ENCODE data around the gene THY1. TPM values are rescaled to one million over a fixed set of nuclear protein-coding genes. Genes with fewer than 3 reads are reported as not detected.

The THY1 gene
- total RNA-seq, 4 donors from 2014 or later = 13.3 to 70.1 (median 25.4) TPM

- intact Hi-C loops (cut with DNase I) = loop anchor here (1.0 kb wide), 1 partner anchor 18 kb away; no protein-coding TSS in a partner anchor
- H3K9me3 ChIP-seq = no peaks in the 10 kb centered on the region
- H3K36me3 ChIP-seq = peaks cover 0 to 4% (median 0%) of the 10 kb centered on the region in 4 donors
- H3K4me3 ChIP-seq = no peak overlapping the region
- DNase-seq (ENCODE audit: extremely low spot score) = no peak
- H3K27ac ChIP-seq (replicated peaks in 1 of 4) = peak overlapping the region; percentile 83 to 93 (median 88)
- 33% methylated on average over 8 of the region's 11 CpGs for WGBS
- peaks cover 65 to 81% (median 75%) of the 10 kb centered on the region in 4 donors for H3K4me1 ChIP-seq
- TF ChIP-seq POLR2AphosphoS5 (IDR thresholded peaks at IDR 0.05) (no peak), CTCF (IDR thresholded peaks at IDR 0.05) (no peak), POLR2A (IDR thresholded peaks at IDR 0.05; ENCODE audit: low read depth) (no peak), EP300 (IDR thresholded peaks at IDR 0.05) (no peak)
- H3K27me3 ChIP-seq = no peaks in the 10 kb centered on the region
These were observed 48.2 kb downstream of the THY1 start for GRCh38 chr11:119374632-119375336.

- Histone ChIP-seq H3K9me3 (no peaks in the 10 kb centered on the region), H3K36me3 (peaks cover 0 to 4% (median 0%) of the 10 kb centered on the region in 4 donors), H3K27ac (replicated peaks in 1 of 4) (peak overlapping the region; percentile 83 to 93 (median 88)), H3K27me3 (no peaks in the 10 kb centered on the region), H3K4me3 (no peak overlapping the region), H3K4me1 (peaks cover 73 to 86% (median 82%) of the 10 kb centered on the region in 4 donors)
- TF ChIP-seq CTCF (IDR thresholded peaks at IDR 0.05) (peak; percentile 93 to 97 (median 96)), POLR2AphosphoS5 (IDR thresholded peaks at IDR 0.05) (peak; percentile 41 to 59), POLR2A (IDR thresholded peaks at IDR 0.05; ENCODE audit: low read depth) (no peak)
- intact Hi-C loops (cut with DNase I) = loop anchor here (1.0 kb wide), 1 partner anchor 18 kb away; no protein-coding TSS in a partner anchor
- WGBS = 48% methylated on average over 5 of the region's 5 CpGs
- DNase-seq (ENCODE audit: extremely low spot score) = peak; percentile 95
These were observed 48.9 kb downstream of the THY1 start for GRCh38 chr11:119373921-119374631.

- intact Hi-C loops (cut with DNase I) = no loop called here
- peak overlapping the region in 3 of 4 donors; percentile 83 to 93 (median 89) for H3K27ac ChIP-seq (replicated peaks in 1 of 4)
- H3K27me3 ChIP-seq = no peaks in the 10 kb centered on the region
- peaks cover 0 to 4% (median 0%) of the 10 kb centered on the region in 4 donors for H3K36me3 ChIP-seq
- 78% methylated on average over 15 of the region's 23 CpGs for WGBS
- H3K4me1 ChIP-seq = peaks cover 80 to 94% (median 88%) of the 10 kb centered on the region in 4 donors
- TF ChIP-seq POLR2A (IDR thresholded peaks at IDR 0.05; ENCODE audit: low read depth) (no peak), CTCF (IDR thresholded peaks at IDR 0.05) (no peak), EP300 (IDR thresholded peaks at IDR 0.05) (no peak), POLR2AphosphoS5 (IDR thresholded peaks at IDR 0.05) (no peak)
- no peaks in the 10 kb centered on the region for H3K9me3 ChIP-seq
- H3K4me3 ChIP-seq = no peak overlapping the region
- no peak for DNase-seq (ENCODE audit: extremely low spot score)
These were observed 49.7 kb downstream of the THY1 start for GRCh38 chr11:119373059-119373920.

- 100% methylated on average over 2 of the region's 26 CpGs for WGBS
- Histone ChIP-seq H3K36me3 (peaks cover 0 to 4% (median 0%) of the 10 kb centered on the region in 4 donors), H3K4me3 (no peak overlapping the region), H3K4me1 (peaks cover 89 to 100% (median 93%) of the 10 kb centered on the region in 4 donors), H3K27me3 (no peaks in the 10 kb centered on the region), H3K9me3 (no peaks in the 10 kb centered on the region), H3K27ac (replicated peaks in 1 of 4) (peak overlapping the region; percentile 91 to 95 (median 94))
- no peak for TF ChIP-seq EP300 (IDR thresholded peaks at IDR 0.05)
- DNase-seq (ENCODE audit: extremely low spot score) = no peak
- intact Hi-C loops (cut with DNase I) = no loop called here
These were observed 50.5 kb downstream of the THY1 start for GRCh38 chr11:119372260-119373058.

Measured in esophagus muscularis mucosa (tissue), 4 donors.